Right forelimb (tissue), 1 donor: ENCODE results near the gene PHLDB2.

Experiments used
- DNase-seq: peaks from one replicate; pipeline ENCODE4 v3.0.0-alpha.2; 2018

The PHLDB2 gene

GRCh38 chr3:111851511-111851954, 7.5 kb upstream of the PHLDB2 start:
- no peak for DNase-seq

DNA sequence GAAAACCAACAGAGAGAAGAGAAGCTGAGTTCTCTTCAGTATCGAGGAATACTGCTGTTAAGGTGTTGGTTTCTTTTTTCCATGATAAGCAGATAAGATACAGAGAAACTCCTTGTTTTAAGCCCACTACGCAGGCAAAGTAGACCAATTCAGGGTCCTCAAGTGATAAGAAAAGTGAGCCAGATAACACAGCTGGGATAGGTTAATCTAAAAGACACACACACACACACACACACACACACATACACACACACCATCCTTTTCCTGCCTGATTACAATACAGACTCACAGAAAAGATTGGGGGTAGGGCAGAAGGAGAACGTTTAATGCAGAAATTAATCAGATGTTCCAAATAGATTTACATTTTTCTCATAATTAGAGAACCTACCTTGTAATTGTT, 6.5 kb upstream of the PHLDB2 start:
- DNase-seq, result no peak

GRCh38 chr3:111853068-111853467, 6.0 kb upstream of the PHLDB2 start:
- no peak for DNase-seq

- DNase-seq, result no peak
Observed at GRCh38 chr3:111854990-111855389, 4.1 kb upstream of the PHLDB2 start.

- no peak for DNase-seq
Observed at GRCh38 chr3:111856501-111856900, 2.6 kb upstream of the PHLDB2 start.

DNA sequence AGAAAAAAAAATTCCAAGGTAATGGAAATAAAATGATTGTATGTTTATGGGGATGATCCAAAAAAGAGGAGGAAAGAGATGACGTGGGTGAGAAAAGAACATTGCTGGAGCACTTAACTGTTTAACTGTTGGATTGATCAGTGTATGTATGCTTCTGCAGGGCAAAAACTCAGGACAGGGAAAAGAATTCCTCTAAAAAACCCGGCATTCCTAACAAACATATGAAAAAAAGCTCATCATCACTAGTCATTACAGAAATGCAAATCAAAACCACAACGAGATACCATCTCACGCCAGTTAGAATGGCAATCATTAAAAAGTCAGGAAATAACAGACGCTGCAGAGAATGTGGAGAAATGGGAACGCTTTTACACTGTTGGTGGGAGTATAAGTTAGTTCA, 1.6 kb upstream of the PHLDB2 start:
- no peak for DNase-seq

GRCh38 chr3:111858642-111859041, 423 bp upstream of the PHLDB2 start:
- no peak for DNase-seq

DNA sequence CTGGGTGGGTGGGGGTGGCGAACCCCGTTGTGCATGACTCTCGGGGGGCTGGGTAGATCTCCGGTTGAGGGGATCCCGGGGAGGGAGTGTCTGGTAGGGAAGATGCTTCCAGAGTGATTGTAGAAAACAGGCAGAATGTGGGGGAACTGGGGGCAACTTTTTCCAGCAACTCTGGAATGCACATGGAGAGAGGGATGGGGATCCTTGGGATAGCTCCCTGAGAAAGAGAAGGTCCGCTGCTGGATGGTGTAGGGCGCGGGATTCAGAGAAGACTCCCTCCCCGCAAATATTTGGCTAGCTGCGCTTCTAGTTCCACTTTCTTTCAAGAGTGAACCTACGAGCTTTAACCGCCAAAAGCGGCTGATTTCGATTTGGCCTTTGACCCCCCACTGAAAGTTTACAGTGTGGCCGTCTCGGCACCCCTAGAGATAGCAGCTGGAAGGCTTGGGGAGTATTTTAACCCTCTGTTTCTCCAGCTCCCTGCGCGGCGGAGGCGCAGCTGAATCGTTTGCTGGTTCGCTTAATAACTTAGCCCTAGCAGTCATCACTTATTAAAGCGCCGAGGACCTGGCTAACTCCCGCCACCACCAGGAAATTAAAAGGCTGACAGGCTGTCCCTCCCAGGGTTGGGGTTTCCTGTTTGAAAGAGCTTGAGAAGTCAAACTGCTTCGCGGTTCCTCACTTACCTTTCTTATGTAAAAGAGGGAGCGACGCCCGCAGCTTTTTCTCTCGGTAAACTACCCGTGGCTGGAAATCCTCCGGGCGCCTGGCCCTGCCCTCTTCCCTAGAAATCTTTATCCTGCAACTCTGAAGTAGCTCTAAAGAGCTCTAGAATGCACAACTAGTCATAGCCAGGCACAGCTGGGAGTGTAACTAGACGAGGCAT, 1.2 kb downstream of the PHLDB2 start:
- peak; percentile 83 for DNase-seq

DNA sequence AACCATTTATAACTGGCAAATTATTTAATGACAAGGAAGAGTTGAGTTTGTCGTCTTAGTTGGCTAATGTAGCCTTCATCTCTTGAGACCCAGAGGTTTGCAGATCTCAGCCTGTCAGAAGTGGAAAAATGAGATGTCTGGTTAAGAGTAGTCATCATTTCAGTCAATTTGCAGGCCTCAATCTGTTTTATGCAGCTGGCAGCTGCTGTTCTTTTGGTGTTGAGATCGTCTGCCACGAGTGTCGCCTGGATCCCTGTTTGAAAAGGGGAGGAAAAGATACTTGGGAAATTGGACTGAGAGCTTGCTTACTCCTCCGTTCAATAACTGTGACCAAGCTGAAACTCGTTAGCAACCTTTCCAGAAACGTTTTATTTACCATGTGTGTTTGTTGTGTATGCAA, 2.3 kb downstream of the PHLDB2 start:
- DNase-seq, result no peak

GRCh38 chr3:111862415-111862814, 3.4 kb downstream of the PHLDB2 start:
- DNase-seq, result no peak

DNA sequence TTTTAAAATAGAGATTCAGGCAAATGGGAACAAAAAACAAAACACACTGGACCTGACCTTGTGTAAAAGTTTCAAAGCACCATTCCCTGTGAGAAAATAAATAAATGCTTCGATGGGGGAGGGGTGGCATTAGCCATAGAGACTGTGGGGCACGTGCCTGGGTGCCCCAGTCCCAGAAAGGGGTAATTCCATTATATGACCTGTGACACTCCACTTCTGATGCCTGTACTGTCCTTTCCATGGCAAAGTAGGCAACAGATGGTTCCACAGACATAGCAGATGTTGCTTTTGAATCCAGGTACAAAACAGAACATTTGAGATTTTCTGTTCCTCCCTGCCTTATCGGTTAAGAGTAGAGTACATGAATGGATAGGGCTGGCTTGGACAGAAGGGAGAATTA, 3.9 kb downstream of the PHLDB2 start:
- DNase-seq, result no peak

GRCh38 chr3:111863942-111864694, 5.1 kb downstream of the PHLDB2 start:
- no peak for DNase-seq

- DNase-seq, result peak; percentile 53
Observed at GRCh38 chr3:111864821-111865656, 6.0 kb downstream of the PHLDB2 start.

- DNase-seq, result no peak
Observed at GRCh38 chr3:111867889-111868426, 8.9 kb downstream of the PHLDB2 start.

GRCh38 chr3:111870620-111871019, 11.6 kb downstream of the PHLDB2 start:
- DNase-seq, result no peak

- DNase-seq, result no peak
Observed at GRCh38 chr3:111871809-111872623, 13.0 kb downstream of the PHLDB2 start.

DNA sequence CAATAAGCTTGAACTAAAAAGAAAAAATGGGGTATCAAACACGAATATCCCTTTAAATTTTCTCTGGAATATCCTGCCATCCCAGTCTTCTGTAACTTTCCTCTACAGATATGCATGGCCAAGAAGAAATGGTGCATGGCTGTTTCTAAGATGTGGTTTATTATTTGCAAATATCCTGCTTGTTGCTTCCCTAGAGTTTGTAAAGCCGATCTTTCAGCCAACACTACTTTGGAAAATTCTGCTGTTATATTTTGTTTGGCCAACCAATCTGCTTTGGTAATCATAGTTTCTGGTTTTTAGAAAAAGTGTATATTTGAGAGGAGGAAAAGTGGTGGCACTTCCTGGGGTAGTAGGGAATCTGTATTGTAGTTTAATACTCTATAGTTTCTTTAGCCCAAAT, 13.9 kb downstream of the PHLDB2 start:
- no peak for DNase-seq

GRCh38 chr3:111874177-111874820, 15.2 kb downstream of the PHLDB2 start:
- no peak for DNase-seq

- no peak for DNase-seq
Observed at GRCh38 chr3:111881480-111881879, 22.4 kb downstream of the PHLDB2 start.

DNA sequence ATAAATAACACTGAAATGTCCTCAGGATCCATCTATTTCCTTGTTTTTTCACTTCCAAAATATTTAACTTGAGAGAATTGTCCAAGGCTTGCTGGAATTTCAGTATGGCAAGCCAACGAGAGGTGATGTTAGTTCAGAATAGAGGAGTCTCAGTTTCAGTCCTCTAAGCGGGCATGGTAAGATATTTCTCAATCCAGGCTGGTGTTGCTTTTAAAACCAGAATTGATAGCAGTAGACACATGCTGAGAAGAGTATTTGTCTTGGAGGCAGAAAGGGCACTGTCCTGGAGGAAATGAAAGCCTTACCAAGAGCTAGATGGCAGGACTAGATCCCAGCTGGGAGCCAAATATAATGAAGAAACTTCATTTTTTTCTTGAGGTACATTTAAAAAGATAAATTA, 23.1 kb downstream of the PHLDB2 start:
- DNase-seq, result no peak

DNA sequence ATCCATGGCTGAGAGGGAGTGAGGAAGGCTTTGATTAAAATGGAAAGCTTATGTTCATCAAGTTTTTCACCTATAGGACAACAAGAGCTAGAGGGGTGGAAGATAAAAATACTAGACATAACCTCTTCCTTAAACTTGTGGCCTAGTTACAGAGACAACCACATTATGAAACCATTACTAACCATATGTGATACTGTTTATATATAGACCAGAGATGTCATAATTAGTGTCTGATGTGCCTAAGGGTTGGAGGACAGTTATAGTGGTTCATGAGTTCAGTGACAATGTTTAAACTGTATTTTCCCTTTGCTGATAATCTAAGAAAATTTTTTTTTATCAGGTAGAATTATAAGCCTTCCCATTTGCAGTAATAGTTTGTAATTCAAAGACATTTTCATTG, 23.7 kb downstream of the PHLDB2 start:
- DNase-seq, result no peak
